Muscle layer of colon (tissue), 2 donors: Measurements from ENCODE around the gene FNBP1L.
"Not testable (repeated sequence)": the region's sequence is repeated elsewhere in the genome, so short reads cannot be mapped to it uniquely, and the experiment has no call there.

Experiments
- H3K27ac ChIP-seq: one replicate; pipeline ENCODE4 v1.7.0; 2013; ENCODE audit warnings: low read depth, mild to moderate bottlenecking, low read length, moderate library complexity
- H3K27me3 ChIP-seq, 2 donors: one replicate each; pipeline ENCODE4 v1.7.0; 2013; ENCODE audit warnings: low read length in 2 of 2, mild to moderate bottlenecking in 2 of 2; ENCODE audit not compliant: insufficient read depth in 2 of 2, control insufficient read depth in 1 of 2
- H3K36me3 ChIP-seq: one replicate; pipeline ENCODE4 v1.7.0; 2013; ENCODE audit warnings: mild to moderate bottlenecking, low read length; ENCODE audit not compliant: insufficient read depth
- H3K4me1 ChIP-seq: one replicate; pipeline ENCODE4 v1.7.0; 2013; ENCODE audit warnings: mild to moderate bottlenecking, low read length; ENCODE audit not compliant: insufficient read depth
- H3K4me3 ChIP-seq, 2 donors: one replicate each; pipeline ENCODE4 v1.7.0; 2013; ENCODE audit warnings: low read length in 2 of 2, low read depth in 1 of 2, mild to moderate bottlenecking in 1 of 2, moderate library complexity in 1 of 2
- H3K9ac ChIP-seq: one replicate; pipeline ENCODE4 v1.7.0; 2013; ENCODE audit warnings: low read length
- H3K9me3 ChIP-seq: one replicate; pipeline ENCODE4 v1.7.0; 2013; ENCODE audit warnings: mild to moderate bottlenecking, low read length
- donor health status: abdominal sarcoma.
- donor health status: Adenocarcinoma of cecum.

The FNBP1L gene

GRCh38 chr1:93446837-93447451 is 974 bp upstream of the FNBP1L start:
- no peaks in the 10 kb centered on the region for H3K9me3 ChIP-seq
- H3K4me3 ChIP-seq: peak overlapping the region; percentile 86 to 92
- no peaks in the 10 kb centered on the region for H3K36me3 ChIP-seq
- H3K27me3 ChIP-seq: no peaks in the 10 kb centered on the region
- H3K4me1 ChIP-seq: peaks cover 5% of the 10 kb centered on the region
- H3K9ac ChIP-seq: no peak overlapping the region
- no peak overlapping the region for H3K27ac ChIP-seq

DNA sequence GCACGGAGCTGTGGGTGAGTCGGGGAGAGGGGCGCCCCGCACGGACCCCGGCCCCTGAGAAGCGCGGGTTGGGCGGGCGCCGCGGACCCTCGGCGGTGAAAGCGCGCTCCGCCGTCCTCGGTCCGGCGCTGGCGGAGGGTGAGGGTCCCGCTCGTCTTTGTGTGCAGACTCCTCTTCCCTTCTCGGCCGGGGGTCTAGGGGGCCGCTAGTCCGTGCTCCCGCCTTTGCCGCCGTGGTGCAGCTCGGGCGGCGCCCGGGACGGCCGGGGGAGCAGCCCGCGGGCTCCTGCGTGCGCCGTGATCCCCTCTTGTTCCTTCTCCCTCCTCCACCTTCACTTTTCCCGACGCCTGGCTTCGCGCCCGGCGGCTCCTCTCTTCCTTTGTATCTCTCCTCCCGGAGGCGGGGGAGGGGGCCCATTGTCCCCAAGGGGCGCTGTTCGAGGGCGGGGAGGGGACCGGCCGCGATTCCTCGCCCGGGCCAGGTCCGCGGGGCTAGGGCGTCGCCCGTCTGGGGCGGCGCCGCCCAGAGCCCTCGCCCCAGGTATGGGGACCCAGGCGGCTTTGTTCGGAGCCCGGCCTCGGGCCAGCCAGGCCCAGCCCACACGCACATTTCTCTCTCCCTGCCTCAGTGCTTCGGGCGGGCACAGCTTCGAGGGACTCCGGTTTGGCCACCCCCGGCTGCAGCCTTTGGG is 519 bp downstream of the FNBP1L start:
- Histone ChIP-seq H3K27me3 (no peaks in the 10 kb centered on the region), H3K9me3 (no peaks in the 10 kb centered on the region), H3K9ac (peak overlapping the region; percentile 78), H3K36me3 (no peaks in the 10 kb centered on the region), H3K4me1 (peaks cover 5% of the 10 kb centered on the region), H3K27ac (peak overlapping the region; percentile 73), H3K4me3 (peak overlapping the region; percentile 86 to 92)

GRCh38 chr1:93448983-93449804 is 1.3 kb downstream of the FNBP1L start:
- Histone ChIP-seq H3K4me1 (peaks cover 5% of the 10 kb centered on the region), H3K36me3 (no peaks in the 10 kb centered on the region), H3K27ac (peak overlapping the region; percentile 73), H3K9ac (peak overlapping the region; percentile 78), H3K4me3 (peak overlapping the region; percentile 86 to 92), H3K9me3 (no peaks in the 10 kb centered on the region), H3K27me3 (no peaks in the 10 kb centered on the region)

- no peak overlapping the region for H3K4me3 ChIP-seq
These were observed 2.4 kb downstream of the FNBP1L start for GRCh38 chr1:93450321-93450720.

DNA sequence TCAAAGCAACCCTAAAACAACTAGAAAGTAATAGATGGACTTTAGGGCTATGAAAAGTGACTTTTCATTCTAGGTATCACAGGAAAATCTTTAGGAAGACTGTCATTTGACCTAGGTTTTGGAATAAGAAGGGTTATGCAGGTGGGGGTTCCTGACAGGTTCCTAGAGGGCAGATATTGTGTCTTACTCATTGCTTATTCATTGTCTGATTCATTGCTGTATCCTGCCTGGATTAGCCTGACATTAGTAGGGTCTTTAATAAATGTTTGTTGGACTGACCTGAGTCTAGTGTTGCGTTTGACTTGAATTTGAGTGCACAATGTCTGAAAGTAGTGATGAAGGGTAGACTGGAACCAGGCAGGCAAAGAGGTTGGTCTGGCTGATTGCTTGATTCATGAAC is 6.0 kb downstream of the FNBP1L start:
- H3K9ac ChIP-seq: no peak overlapping the region
- no peak overlapping the region for H3K27ac ChIP-seq
- H3K36me3 ChIP-seq: no peaks in the 10 kb centered on the region
- H3K27me3 ChIP-seq: no peaks in the 10 kb centered on the region
- H3K4me1 ChIP-seq: peaks cover 5% of the 10 kb centered on the region
- no peak overlapping the region for H3K4me3 ChIP-seq
- no peaks in the 10 kb centered on the region for H3K9me3 ChIP-seq

More at GRCh38 chr1:93450321-93450720, 2.4 kb downstream of the FNBP1L start:
- no peaks in the 10 kb centered on the region for H3K36me3 ChIP-seq
- H3K4me1 ChIP-seq: peaks cover 5% of the 10 kb centered on the region
- no peak overlapping the region for H3K27ac ChIP-seq
- H3K9me3 ChIP-seq: no peaks in the 10 kb centered on the region
- no peaks in the 10 kb centered on the region for H3K27me3 ChIP-seq
- no peak overlapping the region for H3K9ac ChIP-seq

DNA sequence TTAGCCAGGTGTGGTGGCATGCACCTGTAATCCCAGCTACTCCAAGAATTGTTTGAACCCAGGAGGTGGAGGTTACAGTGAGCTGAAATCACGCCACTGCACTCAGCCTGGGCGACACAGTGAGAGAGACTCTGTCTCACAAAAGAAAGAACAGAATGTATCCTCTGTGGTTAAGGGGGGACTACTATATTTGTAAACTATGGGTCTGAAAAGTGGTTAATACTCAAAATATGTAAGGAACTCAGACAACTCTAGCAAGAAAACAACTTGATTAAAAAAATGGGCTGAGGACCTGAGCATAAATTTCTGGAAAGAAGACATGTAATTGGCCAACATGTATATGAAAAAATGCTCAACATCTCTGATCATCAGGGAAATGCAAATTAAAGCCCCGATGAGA is 11.2 kb downstream of the FNBP1L start:
- H3K36me3 ChIP-seq: no peaks in the 10 kb centered on the region
- no peak overlapping the region for H3K27ac ChIP-seq
- no peaks in the 10 kb centered on the region for H3K27me3 ChIP-seq
- H3K4me1 ChIP-seq: no peaks in the 10 kb centered on the region
- H3K9me3 ChIP-seq: no peaks in the 10 kb centered on the region
- H3K9ac ChIP-seq: no peak overlapping the region
- H3K4me3 ChIP-seq: no peak overlapping the region

- no peak overlapping the region for H3K9ac ChIP-seq
- H3K4me3 ChIP-seq: no peak overlapping the region
- H3K4me1 ChIP-seq: no peaks in the 10 kb centered on the region
- no peaks in the 10 kb centered on the region for H3K36me3 ChIP-seq
- H3K27me3 ChIP-seq: no peaks in the 10 kb centered on the region
- no peaks in the 10 kb centered on the region for H3K9me3 ChIP-seq
- H3K27ac ChIP-seq: no peak overlapping the region
These were observed 13.3 kb downstream of the FNBP1L start for GRCh38 chr1:93461236-93461635.

DNA sequence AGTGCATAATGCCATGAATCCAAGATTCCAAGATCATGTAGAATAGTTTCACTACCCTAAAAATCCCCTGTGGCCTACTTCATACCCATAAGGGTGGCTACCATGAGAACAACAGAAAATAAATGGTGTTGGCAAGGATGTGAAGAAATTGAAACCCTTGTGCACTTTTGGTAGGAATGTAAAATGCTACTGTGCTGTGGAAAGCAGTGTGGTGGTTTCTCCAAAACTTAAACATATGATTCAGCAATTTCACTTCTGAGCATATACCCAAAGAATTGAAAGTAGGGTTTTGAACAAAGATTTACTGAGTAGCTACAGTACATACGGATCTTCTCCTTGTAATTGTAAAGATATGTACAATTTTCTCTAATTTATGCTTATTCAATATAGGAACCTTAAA is 16.0 kb downstream of the FNBP1L start:
- Histone ChIP-seq H3K27ac (no peak overlapping the region), H3K9me3 (no peaks in the 10 kb centered on the region), H3K4me1 (no peaks in the 10 kb centered on the region), H3K36me3 (no peaks in the 10 kb centered on the region), H3K27me3 (no peaks in the 10 kb centered on the region), H3K4me3 (no peak overlapping the region), H3K9ac (no peak overlapping the region)

DNA sequence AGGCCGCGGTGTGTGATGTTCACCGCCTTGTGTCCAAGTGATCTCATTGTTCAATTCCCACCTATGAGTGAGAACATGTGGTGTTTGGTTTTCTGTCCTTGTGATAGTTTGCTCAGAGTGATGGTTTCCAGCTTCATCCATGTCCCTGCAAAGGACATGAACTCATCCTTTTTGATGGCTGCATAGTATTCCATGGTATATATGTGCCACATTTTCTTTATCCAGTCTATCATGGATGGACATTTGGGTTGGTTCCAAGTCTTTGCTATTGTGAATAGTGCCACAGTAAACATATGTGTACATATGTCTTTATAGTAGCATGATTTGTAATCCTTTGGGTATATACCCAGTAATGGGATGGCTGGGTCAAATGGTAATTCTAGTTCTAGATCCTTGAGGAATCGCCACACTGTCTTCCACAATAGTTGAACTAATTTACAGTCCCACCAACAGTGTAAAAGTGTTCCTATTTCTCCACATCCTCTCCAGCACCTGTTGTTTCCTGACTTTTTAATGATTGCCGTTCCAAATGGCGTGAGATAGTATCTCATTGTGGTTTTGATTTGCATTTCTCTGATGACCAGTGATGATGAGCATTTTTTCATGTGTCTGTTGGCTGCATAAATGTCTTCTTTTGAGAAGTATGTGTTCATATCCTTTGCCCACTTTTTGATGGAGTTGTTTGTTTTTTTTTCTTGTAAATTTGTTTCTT is 17.6 kb downstream of the FNBP1L start:
- H3K9me3 ChIP-seq, H3K27me3 ChIP-seq, H3K27ac ChIP-seq, H3K4me1 ChIP-seq, H3K4me3 ChIP-seq, H3K36me3 ChIP-seq, H3K9ac ChIP-seq: not testable (repeated sequence)

GRCh38 chr1:93467606-93468005 is 19.7 kb downstream of the FNBP1L start:
- H3K4me1 ChIP-seq: peaks cover 11% of the 10 kb centered on the region
- H3K36me3 ChIP-seq: no peaks in the 10 kb centered on the region
- no peaks in the 10 kb centered on the region for H3K9me3 ChIP-seq
- H3K27me3 ChIP-seq: no peaks in the 10 kb centered on the region
- no peak overlapping the region for H3K4me3 ChIP-seq
- H3K9ac ChIP-seq: no peak overlapping the region
- no peak overlapping the region for H3K27ac ChIP-seq

DNA sequence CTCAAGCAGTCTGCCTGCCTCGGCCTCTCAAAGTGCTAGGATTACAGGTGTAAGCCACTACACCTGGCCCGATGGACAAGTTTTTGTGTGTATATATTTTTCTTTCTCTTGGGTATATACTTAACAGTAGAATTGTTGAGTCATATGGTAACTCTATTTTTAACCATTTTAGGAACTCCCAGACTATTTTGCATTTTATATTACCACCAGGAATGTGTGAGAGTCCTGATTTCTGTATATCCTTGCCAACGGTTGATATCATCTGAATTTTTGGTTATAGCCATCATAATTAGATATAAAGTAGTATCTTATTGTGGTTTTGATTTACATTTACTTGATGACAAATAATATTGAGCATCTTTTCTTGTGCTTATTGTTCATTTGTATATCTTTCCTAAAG is 20.7 kb downstream of the FNBP1L start:
- Histone ChIP-seq H3K9me3 (no peaks in the 10 kb centered on the region), H3K27ac (no peak overlapping the region), H3K4me3 (no peak overlapping the region), H3K36me3 (no peaks in the 10 kb centered on the region), H3K4me1 (peaks cover 11% of the 10 kb centered on the region), H3K9ac (no peak overlapping the region), H3K27me3 (no peaks in the 10 kb centered on the region)
